Stimulated activated CD8-positive, alpha-beta memory T cell treated with anti-CD3 and anti-CD28 coated beads, Interleukin-7, amount 100 ng/mL, for 24 hours (primary cell): ENCODE measurements around the gene DLG2.
"Not testable (repeated sequence)": the region's sequence is repeated elsewhere in the genome, so short reads cannot be mapped to it uniquely, and the experiment has no call there.

Experiments used
- DNase-seq: peaks from one replicate; pipeline ENCODE4 v3.0.0-alpha.2; 2020; ENCODE audit warnings: low read depth

DLG2 gene

GRCh38 chr11:84901991-84902390 lies 725.2 kb downstream of the DLG2 start:
- DNase-seq = no peak

- DNase-seq = no peak
Observed at GRCh38 chr11:84899740-84900139, 727.4 kb downstream of the DLG2 start.

DNA sequence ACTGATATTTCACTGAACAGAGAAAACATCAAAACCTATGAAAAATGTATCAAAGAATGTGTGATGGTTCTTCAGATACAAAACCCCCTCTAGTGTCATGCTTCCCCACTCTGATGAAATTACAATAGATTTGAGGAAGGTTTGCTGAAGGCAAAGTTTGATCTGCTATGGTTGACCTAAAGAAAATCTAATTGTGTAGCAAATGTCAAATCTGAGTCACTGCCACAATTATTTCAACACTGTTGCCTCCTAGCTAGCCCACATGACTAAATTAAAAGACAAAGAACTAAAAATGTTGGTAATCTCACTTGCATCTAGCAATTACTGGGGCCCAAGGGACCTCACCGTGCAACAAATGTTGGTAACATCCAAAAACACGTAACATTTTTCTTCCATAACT lies 728.0 kb downstream of the DLG2 start:
- no peak for DNase-seq

DNA sequence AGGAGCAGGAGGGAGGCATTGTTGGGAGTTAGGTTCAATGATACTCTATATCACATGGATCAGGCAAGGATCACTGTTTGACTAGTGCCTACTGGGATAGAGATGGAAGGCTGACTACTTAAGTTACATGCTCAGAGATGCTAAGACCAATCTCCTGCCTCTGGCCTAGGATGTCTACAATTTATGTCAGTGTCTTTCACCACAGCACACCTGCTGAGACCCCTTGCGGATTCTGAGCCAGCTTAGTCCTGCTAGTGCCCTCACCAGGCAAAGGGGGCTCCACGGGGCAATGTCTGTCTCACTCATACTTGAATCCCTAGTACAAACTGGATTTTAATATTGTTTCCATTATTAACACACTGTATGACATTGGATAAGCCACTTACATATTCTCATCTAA lies 732.5 kb downstream of the DLG2 start:
- no peak for DNase-seq

GRCh38 chr11:84890676-84891075 lies 736.5 kb downstream of the DLG2 start:
- no peak for DNase-seq

DNA sequence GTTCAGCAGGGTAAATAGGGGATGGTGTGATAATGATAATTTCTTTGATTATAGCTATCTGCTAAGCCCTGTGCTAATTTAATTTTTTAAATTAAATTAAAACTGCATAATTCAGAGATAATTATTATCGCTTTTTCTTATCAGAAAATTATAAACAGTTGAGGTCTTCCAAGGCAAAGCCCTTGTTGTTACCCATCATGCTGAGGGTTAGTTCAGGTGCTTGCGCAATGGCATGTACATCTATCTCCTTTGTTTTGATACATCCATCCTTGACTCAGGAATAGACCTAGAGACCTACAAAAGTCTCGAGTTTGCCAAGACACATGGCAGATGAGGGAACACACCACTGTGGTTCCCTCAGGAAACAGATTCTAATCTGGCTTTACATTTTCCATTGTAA lies 737.6 kb downstream of the DLG2 start:
- DNase-seq = no peak

- no peak for DNase-seq
Observed at GRCh38 chr11:84887055-84887629, 740.0 kb downstream of the DLG2 start.

GRCh38 chr11:84886344-84886743 lies 740.8 kb downstream of the DLG2 start:
- DNase-seq = no peak

GRCh38 chr11:84884836-84885235 lies 742.3 kb downstream of the DLG2 start:
- no peak for DNase-seq

GRCh38 chr11:84882056-84882455 lies 745.1 kb downstream of the DLG2 start:
- DNase-seq = no peak

GRCh38 chr11:84871116-84871515 lies 756.0 kb downstream of the DLG2 start:
- no peak for DNase-seq

DNA sequence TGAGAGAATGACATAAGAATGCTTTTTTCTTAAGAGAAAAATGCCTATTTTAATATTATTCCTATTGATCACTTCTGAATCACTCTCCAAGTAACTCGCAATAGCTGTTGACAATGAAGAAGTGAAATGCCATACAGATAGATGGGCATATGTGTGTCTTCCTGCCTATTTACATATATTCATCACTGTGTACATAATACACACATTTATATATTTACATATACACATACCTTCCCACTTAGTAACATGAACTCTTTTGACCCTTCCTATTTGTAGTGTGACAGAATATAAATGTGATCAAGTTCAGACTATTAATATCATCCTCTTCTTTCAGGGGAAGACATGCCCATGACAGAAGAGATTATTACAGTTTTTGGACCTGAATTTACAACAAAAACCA lies 756.7 kb downstream of the DLG2 start:
- no peak for DNase-seq

DNA sequence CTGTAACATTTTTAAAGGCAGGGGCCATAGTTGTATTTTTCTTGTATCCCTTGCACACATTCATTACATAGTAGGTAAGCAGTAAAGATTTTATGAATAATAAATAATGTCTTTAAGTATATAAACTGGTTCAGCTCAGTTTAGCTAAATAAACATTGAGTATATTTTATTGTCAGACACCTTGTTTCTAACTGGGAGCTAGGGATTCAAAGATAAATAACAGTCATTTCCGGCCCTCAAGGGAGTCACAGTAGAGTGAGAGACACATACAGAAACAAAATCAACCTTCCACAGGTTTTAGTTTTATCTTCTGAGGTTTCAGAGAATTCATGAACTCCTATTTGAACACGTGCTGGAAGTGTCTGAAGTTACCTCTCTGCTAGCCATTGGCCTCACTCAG lies 760.2 kb downstream of the DLG2 start:
- DNase-seq = no peak

GRCh38 chr11:84865791-84866535 lies 761.2 kb downstream of the DLG2 start:
- DNase-seq = no peak

GRCh38 chr11:84865257-84865656 lies 761.9 kb downstream of the DLG2 start:
- DNase-seq = no peak

- no peak for DNase-seq
Observed at GRCh38 chr11:84857746-84858145, 769.4 kb downstream of the DLG2 start.

DNA sequence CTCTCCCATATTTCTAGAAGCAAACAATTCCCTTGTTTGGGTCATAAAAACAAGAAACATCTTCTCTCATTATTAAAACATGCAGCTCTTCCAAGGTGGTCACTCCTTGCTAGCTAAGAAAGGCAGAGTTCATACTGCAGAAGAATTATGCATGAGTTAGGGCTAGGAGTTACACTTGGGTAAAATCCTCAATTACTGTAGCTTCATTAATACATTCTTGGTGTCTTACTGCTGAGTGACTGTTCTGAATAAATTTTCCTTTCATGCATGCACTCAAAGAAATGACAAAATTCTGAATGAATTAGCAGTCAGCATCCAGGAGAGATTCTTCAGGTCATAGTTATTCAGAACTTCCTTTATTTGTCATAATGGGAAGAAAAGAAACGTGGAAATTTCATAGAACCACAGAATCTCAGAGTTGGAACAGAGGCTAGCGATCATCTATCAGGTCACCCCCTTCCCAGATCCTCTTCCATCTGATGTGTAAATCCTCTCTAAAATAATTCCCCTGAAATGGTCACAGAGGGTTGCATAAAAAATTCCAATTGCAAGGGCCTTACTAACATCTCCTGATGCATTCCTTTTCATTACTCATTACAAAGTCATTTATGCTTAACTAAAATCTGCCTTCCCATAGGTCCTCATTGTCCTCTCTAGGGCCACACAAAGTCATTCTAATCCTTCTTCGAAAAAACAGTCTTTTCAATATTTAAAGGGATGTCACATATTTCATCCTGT lies 771.5 kb downstream of the DLG2 start:
- DNase-seq = no peak

GRCh38 chr11:84854498-84854880 lies 772.7 kb downstream of the DLG2 start:
- DNase-seq = no peak

GRCh38 chr11:84853841-84854497 lies 773.2 kb downstream of the DLG2 start:
- DNase-seq = no peak

GRCh38 chr11:84847842-84848241 lies 779.3 kb downstream of the DLG2 start:
- no peak for DNase-seq

DNA sequence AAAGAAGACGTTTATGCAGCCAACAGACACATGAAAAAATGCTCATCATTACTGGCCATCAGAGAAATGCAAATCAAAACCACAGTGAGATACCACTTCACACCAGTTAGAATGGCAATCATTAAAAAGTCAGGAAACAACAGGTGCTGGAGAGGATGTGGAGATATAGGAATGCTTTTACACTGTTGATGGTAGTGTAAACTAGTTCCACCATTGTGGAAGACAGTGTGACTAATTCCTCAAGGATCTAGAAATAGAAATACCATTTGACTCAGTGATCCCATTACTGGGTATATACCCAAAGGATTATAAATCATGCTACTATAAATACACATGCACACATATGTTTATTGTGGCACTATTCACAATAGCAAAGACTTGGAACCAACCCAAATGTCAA lies 786.9 kb downstream of the DLG2 start:
- DNase-seq = not testable (repeated sequence)

GRCh38 chr11:84837402-84838069 lies 789.6 kb downstream of the DLG2 start:
- DNase-seq = no peak
